Measurements from ENCODE around the gene LANCL2. TPM values are rescaled to one million over a fixed set of nuclear protein-coding genes. Genes with fewer than 3 reads are reported as not detected.
A peak's percentile ranks its signal among the peaks of the same experiment; 100 is the strongest.

LANCL2 gene
- total RNA-seq, 1 donor from 2014 or later: 21.3 TPM

DNA sequence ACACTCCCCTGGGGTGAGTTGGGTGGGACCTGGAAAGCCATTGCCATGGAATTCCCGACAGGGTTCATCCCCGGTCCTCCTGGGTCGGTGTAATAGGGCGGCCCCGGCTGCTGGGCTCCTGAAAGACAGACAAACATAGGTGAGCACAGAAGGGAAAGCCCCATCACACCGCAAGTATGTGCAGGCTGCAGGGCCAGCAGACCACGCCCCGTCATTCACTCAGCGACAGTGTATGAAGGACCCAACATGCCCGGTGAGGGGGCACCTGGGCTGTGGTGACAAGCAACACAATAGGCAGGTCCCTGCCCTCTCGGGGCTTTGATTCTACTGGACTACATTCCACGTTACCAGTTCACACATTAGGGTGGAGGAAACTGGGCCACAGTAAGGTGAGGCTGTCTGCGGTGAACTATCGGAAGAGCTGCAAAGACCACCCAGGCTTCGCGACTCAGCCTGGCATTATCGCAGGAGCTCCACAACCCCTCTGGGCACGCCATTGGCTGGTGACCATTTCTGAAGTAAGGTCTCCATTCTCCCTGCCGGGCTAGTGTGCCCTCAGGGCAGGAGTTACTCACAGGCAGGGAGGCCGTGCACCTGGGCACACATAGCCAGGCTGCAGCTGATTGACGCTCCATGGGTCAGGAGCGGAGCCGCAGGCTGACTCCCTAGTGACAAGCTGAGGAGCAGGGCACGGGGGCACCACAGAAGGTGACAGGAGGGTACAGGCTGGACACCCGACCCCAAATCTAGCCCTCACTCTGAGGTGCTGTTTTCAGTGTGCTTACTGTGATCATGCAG lies 108.0 kb downstream of the LANCL2 start:
- H3K9me3 Mint-ChIP-seq (ENCODE audit: low read depth): no peaks in the 10 kb centered on the region
- H3K4me1 Mint-ChIP-seq (ENCODE audit: low read depth): peaks cover 25% of the 10 kb centered on the region
- H3K4me3 Mint-ChIP-seq (ENCODE audit: unreplicated experiment): no peak overlapping the region
- no peak overlapping the region for H3K27ac Mint-ChIP-seq (ENCODE audit: unreplicated experiment)
- H3K36me3 Mint-ChIP-seq (ENCODE audit: low read depth): peaks cover 9% of the 10 kb centered on the region
- DNase-seq (ENCODE audit: low spot score): no peak
- H3K27me3 Mint-ChIP-seq (ENCODE audit: low read depth): no peaks in the 10 kb centered on the region
- TF ChIP-seq, protein P1, sequence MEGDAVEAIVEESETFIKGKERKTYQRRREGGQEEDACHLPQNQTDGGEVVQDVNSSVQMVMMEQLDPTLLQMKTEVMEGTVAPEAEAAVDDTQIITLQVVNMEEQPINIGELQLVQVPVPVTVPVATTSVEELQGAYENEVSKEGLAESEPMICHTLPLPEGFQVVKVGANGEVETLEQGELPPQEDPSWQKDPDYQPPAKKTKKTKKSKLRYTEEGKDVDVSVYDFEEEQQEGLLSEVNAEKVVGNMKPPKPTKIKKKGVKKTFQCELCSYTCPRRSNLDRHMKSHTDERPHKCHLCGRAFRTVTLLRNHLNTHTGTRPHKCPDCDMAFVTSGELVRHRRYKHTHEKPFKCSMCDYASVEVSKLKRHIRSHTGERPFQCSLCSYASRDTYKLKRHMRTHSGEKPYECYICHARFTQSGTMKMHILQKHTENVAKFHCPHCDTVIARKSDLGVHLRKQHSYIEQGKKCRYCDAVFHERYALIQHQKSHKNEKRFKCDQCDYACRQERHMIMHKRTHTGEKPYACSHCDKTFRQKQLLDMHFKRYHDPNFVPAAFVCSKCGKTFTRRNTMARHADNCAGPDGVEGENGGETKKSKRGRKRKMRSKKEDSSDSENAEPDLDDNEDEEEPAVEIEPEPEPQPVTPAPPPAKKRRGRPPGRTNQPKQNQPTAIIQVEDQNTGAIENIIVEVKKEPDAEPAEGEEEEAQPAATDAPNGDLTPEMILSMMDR (IDR thresholded peaks at IDR 0.05): no peak

DNA sequence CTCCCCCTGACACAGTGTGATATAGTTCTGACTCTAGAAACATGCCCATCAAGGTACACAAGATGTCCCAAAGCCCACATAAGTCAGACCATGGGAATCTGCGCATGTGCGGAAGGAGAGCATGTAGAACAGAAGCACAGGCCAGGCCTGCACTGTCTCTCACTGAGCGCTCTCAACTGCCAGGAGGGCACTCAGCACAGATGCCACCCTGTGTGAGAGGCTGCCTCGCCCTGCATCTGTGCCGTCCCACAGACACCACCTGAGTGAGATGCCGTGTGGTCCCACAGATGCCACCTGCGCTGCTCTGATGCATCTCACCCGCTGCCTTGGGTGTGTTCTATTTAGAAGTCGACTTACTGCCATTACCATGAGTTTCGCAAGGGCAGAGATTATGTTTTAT lies 108.8 kb downstream of the LANCL2 start:
- H3K4me3 Mint-ChIP-seq (ENCODE audit: unreplicated experiment): no peak overlapping the region
- peaks cover 32% of the 10 kb centered on the region for H3K4me1 Mint-ChIP-seq (ENCODE audit: low read depth)
- H3K27me3 Mint-ChIP-seq (ENCODE audit: low read depth): no peaks in the 10 kb centered on the region
- H3K9me3 Mint-ChIP-seq (ENCODE audit: low read depth): no peaks in the 10 kb centered on the region
- peaks cover 9% of the 10 kb centered on the region for H3K36me3 Mint-ChIP-seq (ENCODE audit: low read depth)
- H3K27ac Mint-ChIP-seq (ENCODE audit: unreplicated experiment): no peak overlapping the region
- no peak for DNase-seq (ENCODE audit: low spot score)
- TF ChIP-seq, protein P1 (IDR thresholded peaks at IDR 0.05): no peak

DNA sequence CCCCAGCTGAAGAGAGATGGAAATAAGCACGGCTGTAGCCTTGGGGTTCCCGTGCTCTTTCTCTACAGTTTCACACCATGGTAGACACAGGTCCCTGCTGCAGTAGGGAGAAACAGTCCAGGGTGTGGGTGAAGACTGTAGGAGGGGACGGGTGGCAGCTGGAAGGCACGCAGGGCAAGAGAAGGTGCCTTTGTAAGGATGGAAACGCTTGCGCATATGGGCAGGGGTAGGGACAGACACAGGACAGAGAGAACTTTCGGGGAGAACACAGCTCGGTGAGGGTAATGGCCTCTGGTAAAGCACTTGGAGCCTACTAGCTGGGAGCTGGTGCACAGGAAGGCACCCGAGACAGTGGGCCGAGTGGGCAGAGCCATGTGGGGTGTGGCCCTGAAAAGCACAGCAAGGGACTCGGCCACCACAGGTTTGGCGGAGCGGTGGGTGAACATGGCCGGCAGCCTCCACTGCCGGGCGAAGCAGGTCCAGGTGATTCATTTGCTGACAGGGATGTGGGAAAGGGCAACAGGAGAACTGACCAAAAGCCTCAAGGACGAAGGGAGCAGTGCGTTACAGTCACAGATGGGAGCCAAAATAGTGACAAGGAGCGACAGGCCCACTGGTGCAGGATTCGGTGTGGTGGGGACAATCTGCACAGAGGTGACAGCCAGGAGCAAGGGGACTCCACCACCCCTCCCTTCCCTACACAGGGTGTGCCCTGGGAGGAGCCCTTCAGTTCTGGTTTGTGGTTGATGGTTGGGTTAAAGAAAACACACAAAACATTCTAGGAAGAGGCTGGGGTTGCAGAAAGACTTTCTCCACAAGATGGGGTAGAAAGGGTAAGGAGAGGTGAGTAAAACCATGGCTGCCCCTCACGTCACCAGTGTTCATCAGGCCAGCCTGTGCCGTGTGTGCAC lies 110.1 kb downstream of the LANCL2 start:
- DNase-seq (ENCODE audit: low spot score): no peak
- Mint-ChIP-seq H3K27me3 (ENCODE audit: low read depth) (no peaks in the 10 kb centered on the region), H3K27ac (ENCODE audit: unreplicated experiment) (peak overlapping the region; percentile 11), H3K36me3 (ENCODE audit: low read depth) (peaks cover 9% of the 10 kb centered on the region), H3K9me3 (ENCODE audit: low read depth) (no peaks in the 10 kb centered on the region), H3K4me1 (ENCODE audit: low read depth) (peaks cover 32% of the 10 kb centered on the region), H3K4me3 (ENCODE audit: unreplicated experiment) (no peak overlapping the region)
- TF ChIP-seq, protein P1 (IDR thresholded peaks at IDR 0.05): no peak

DNA sequence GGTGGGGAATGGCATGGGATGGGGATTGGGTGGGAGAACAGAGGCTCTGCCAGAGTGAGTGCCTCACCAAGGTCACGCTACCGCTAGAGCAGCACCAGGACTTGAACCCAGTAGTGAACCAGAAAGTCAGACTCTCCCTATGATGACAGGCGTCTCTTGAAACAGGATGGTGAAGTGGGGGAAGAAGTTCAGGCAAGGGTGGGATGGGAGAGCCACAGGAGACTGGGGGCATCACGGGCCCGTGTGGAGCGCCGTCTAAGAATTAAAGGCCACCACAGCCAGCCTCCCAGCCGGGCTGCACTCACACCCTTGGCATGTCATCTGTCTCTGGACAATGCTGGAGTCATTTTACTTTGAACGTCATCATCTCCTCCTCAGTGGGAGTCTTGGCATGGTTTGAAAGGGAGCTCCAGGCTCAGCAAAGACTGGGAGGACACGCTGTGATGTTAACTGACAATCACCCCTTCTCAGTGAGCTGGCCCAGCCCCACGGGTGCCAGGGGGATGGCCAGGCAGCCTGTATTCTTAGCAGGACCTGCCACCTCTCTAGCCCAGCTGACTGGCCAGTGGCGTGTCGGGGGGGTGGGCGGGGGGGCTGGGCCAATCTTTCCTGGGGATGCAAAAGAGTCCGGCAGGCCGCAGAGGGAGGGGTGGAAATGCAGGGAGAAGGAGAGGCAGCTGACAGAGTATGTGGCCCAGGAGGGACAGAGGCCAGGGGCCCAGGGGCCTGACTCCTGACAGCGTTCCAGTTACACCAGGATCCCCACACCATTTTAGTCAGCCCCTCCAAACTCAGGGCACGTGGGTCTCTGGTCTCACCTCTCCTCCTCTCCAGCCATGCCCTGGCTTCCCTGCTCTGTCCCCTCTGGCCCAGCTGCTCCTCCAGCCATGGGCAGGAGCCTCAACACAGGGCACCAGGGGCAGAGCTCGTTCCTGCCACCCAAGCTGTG lies 111.0 kb downstream of the LANCL2 start:
- H3K9me3 Mint-ChIP-seq (ENCODE audit: low read depth): no peaks in the 10 kb centered on the region
- DNase-seq (ENCODE audit: low spot score): no peak
- H3K27ac Mint-ChIP-seq (ENCODE audit: unreplicated experiment): peak overlapping the region; percentile 61
- H3K27me3 Mint-ChIP-seq (ENCODE audit: low read depth): no peaks in the 10 kb centered on the region
- TF ChIP-seq, protein P1 (IDR thresholded peaks at IDR 0.05): no peak
- H3K36me3 Mint-ChIP-seq (ENCODE audit: low read depth): peaks cover 9% of the 10 kb centered on the region
- peaks cover 32% of the 10 kb centered on the region for H3K4me1 Mint-ChIP-seq (ENCODE audit: low read depth)
- H3K4me3 Mint-ChIP-seq (ENCODE audit: unreplicated experiment): no peak overlapping the region

All from chondrocyte (in vitro differentiated cells).